PFSK-1 (cell line): ENCODE data around the gene PHLDA3.

ENCODE experiments used
- FOXP2 ChIP-seq: optimal IDR thresholded peaks from 2 replicates; pipeline ENCODE3; 2011; ENCODE audit warnings: borderline replicate concordance, control low read depth, inconsistent platforms; ENCODE audit not compliant: insufficient read depth; ENCODE audit errors: extremely low read length, extremely low read depth
- POLR2AphosphoS5 ChIP-seq: IDR thresholded peaks from 2 replicates; pipeline ENCODE4 v1.6.1; 2012; ENCODE audit warnings: low read depth, mild to moderate bottlenecking, control low read depth, low read length, moderate library complexity
- REST ChIP-seq, 2 experiments: IDR thresholded peaks; 2 replicates each; pipeline versions ENCODE4 v1.6.1 to v1.8.0; 2011 to 2012; ENCODE audit warnings: low read depth in 2 of 2, low read length in 2 of 2, control low read depth in 1 of 2, inconsistent platforms in 1 of 2, mild to moderate bottlenecking in 1 of 2, moderate library complexity in 1 of 2; ENCODE audit not compliant: insufficient read depth in 1 of 2
- SIN3A ChIP-seq: IDR thresholded peaks from 2 replicates; pipeline ENCODE4 v1.6.1; 2012; ENCODE audit warnings: mild to moderate bottlenecking, low read length, moderate library complexity, borderline replicate concordance; ENCODE audit not compliant: insufficient read depth
- TAF1 ChIP-seq: IDR thresholded peaks from 2 replicates; pipeline ENCODE4 v1.6.1; 2012; ENCODE audit warnings: low read length, control low read depth, borderline replicate concordance; ENCODE audit not compliant: insufficient read depth

PHLDA3 gene

GRCh38 chr1:201459052-201459451 is 9.9 kb downstream of the PHLDA3 start:
- TF ChIP-seq SIN3A: no peak

GRCh38 chr1:201457508-201457960 is 11.5 kb downstream of the PHLDA3 start:
- TF ChIP-seq SIN3A (no peak), TAF1 (no peak), FOXP2 (no peak), POLR2AphosphoS5 (no peak), REST (IDR thresholded peaks at IDR 0.05; ENCODE audit: insufficient read depth in 1 of 2, low read depth in 2 of 2, low read length in 2 of 2) (no peak)

- TF ChIP-seq TAF1 (no peak), FOXP2 (no peak), SIN3A (no peak), POLR2AphosphoS5 (no peak), REST (IDR thresholded peaks at IDR 0.05; ENCODE audit: insufficient read depth in 1 of 2, low read depth in 2 of 2, low read length in 2 of 2) (no peak)
Observed at GRCh38 chr1:201456499-201457309, 12.3 kb downstream of the PHLDA3 start.

GRCh38 chr1:201455098-201455497 is 13.9 kb downstream of the PHLDA3 start:
- no peak for TF ChIP-seq SIN3A
- no peak for TF ChIP-seq FOXP2
- no peak for TF ChIP-seq POLR2AphosphoS5
- TF ChIP-seq TAF1: no peak
- TF ChIP-seq REST (IDR thresholded peaks at IDR 0.05; ENCODE audit: insufficient read depth in 1 of 2, low read depth in 2 of 2, low read length in 2 of 2): no peak

- no peak for TF ChIP-seq SIN3A
- TF ChIP-seq FOXP2: no peak
- no peak for TF ChIP-seq REST (IDR thresholded peaks at IDR 0.05; ENCODE audit: insufficient read depth in 1 of 2, low read depth in 2 of 2, low read length in 2 of 2)
- no peak for TF ChIP-seq TAF1
- no peak for TF ChIP-seq POLR2AphosphoS5
Observed at GRCh38 chr1:201454608-201455007, 14.4 kb downstream of the PHLDA3 start.
